Endodermal cell (in vitro differentiated cells): ENCODE results near the gene PKM. TPM values are rescaled to one million over a fixed set of nuclear protein-coding genes. Genes with fewer than 3 reads are reported as not detected.

Source experiments
- DNase-seq: peaks from one replicate; pipeline ENCODE4 v3.0.0-alpha.2; 2017
- H3K27ac ChIP-seq: 2 replicates; pipeline ENCODE4 v1.5.1; 2013; ENCODE audit warnings: mild to moderate bottlenecking, low read depth, low read length, moderate library complexity
- H3K27me3 ChIP-seq: 2 replicates; pipeline ENCODE4 v1.6.1; 2013; ENCODE audit warnings: mild to moderate bottlenecking, low read length, moderate library complexity; ENCODE audit not compliant: insufficient read depth, control insufficient read depth, poor library complexity, severe bottlenecking
- H3K36me3 ChIP-seq: 2 replicates; pipeline ENCODE4 v1.7.0; 2013; ENCODE audit warnings: mild to moderate bottlenecking, low read length, moderate library complexity; ENCODE audit not compliant: control insufficient read depth, insufficient read depth
- H3K4me1 ChIP-seq: one replicate; pipeline ENCODE4 v1.7.0; 2013; ENCODE audit warnings: low read length; ENCODE audit not compliant: control insufficient read depth, insufficient read depth
- H3K4me3 ChIP-seq: 2 replicates; pipeline ENCODE4 v1.5.1; 2013; ENCODE audit warnings: mild to moderate bottlenecking, low read length, moderate library complexity
- H3K9ac ChIP-seq: 2 replicates; pipeline ENCODE4 v1.6.1; 2013; ENCODE audit warnings: mild to moderate bottlenecking, low read length, moderate library complexity; ENCODE audit not compliant: poor library complexity, severe bottlenecking; ENCODE audit errors: extremely low read depth
- H3K9me3 ChIP-seq: 2 replicates; pipeline ENCODE4 v1.6.1; 2013; ENCODE audit warnings: mild to moderate bottlenecking, low read length, moderate library complexity; ENCODE audit not compliant: control insufficient read depth
- H3K27ac Mint-ChIP-seq: 2 replicates; pipeline ENCODE4 v1.8.0; 2020; ENCODE audit warnings: mixed read lengths
- H3K27me3 Mint-ChIP-seq: 2 replicates; pipeline ENCODE4 v1.8.0; 2021; ENCODE audit warnings: mild to moderate bottlenecking, mixed read lengths; ENCODE audit not compliant: insufficient read depth
- H3K36me3 Mint-ChIP-seq: 2 replicates; pipeline ENCODE4 v1.8.0; 2020; ENCODE audit warnings: low read depth, mixed read lengths
- H3K4me1 Mint-ChIP-seq: 2 replicates; pipeline ENCODE4 v1.8.0; 2020; ENCODE audit warnings: mixed read lengths
- H3K4me3 Mint-ChIP-seq: 2 replicates; pipeline ENCODE4 v1.8.0; 2020; ENCODE audit warnings: mild to moderate bottlenecking, moderate library complexity, mixed read lengths
- H3K9me3 Mint-ChIP-seq: 2 replicates; pipeline ENCODE4 v1.8.0; 2020; ENCODE audit warnings: mild to moderate bottlenecking, mixed read lengths
- CTCF ChIP-seq: fragments of 200-600 bp; sonication (generic); conservative IDR thresholded peaks from 2 replicates; pipeline ENCODE4 v1.5.0; 2021; ENCODE audit warnings: antibody characterized with exemption, mild to moderate bottlenecking
- WGBS, 2 experiments: methylation state at CpG; one replicate each; pipeline versions ENCODE4 v1.1.5 to v1.1.7; 2013; ENCODE audit warnings: missing lambda C conversion rate in 2 of 2, mixed read lengths in 1 of 2; ENCODE audit not compliant: insufficient coverage in 1 of 2, insufficient read length in 1 of 2; 5-methylcytosine and 5-hydroxymethylcytosine counted together
- total RNA-seq, 2 donors: library from RNA; stranded (reverse); fragmentation: NEBNext Ultra II Directional in 1 of 2; extraction: Animal tissue kit (Norgen Biotek cat#: 25700) in 1 of 2; gene quantifications; 2 replicates in 1 of 2; 3 replicates in 1 of 2; pipeline ENCODE4 v1.2.1, GENCODE V29; 2021

Gene PKM
- total RNA-seq, 2 donors from 2014 or later, result 2,197 to 2,355 TPM

GRCh38 chr15:72202302-72202701 is 28.7 kb downstream of the PKM start:
- Mint-ChIP-seq H3K27me3 (peaks cover under 1% of the 10 kb centered on the region), H3K9me3 (no peaks in the 10 kb centered on the region), H3K4me1 (peaks cover 4% of the 10 kb centered on the region), H3K27ac (no peak overlapping the region), H3K36me3 (peaks cover 85% of the 10 kb centered on the region), H3K4me3 (no peak overlapping the region)
- H3K9ac ChIP-seq, result no peak overlapping the region
- no peaks in the 10 kb centered on the region for H3K27me3 ChIP-seq
- no peaks in the 10 kb centered on the region for H3K4me1 ChIP-seq
- H3K4me3 ChIP-seq, result no peak overlapping the region
- WGBS, 2 experiments, result 90 to 99% methylated on average over 13 of the region's 13 CpGs
- peak overlapping the region; percentile 42 for H3K27ac ChIP-seq
- peak; percentile 32 for TF ChIP-seq CTCF
- no peaks in the 10 kb centered on the region for H3K9me3 ChIP-seq
- peak; percentile 46 for DNase-seq
- peaks cover 90% of the 10 kb centered on the region for H3K36me3 ChIP-seq

- Mint-ChIP-seq H3K4me1 (peaks cover 4% of the 10 kb centered on the region), H3K36me3 (peaks cover 77% of the 10 kb centered on the region), H3K9me3 (no peaks in the 10 kb centered on the region), H3K27me3 (peaks cover 7% of the 10 kb centered on the region), H3K27ac (no peak overlapping the region), H3K4me3 (no peak overlapping the region)
- 87 to 90% methylated on average over 3 of the region's 3 CpGs for WGBS, 2 experiments
- TF ChIP-seq CTCF, result no peak
- Histone ChIP-seq H3K4me1 (no peaks in the 10 kb centered on the region), H3K4me3 (no peak overlapping the region), H3K27ac (no peak overlapping the region), H3K9me3 (no peaks in the 10 kb centered on the region), H3K27me3 (peaks cover 8% of the 10 kb centered on the region), H3K9ac (no peak overlapping the region), H3K36me3 (peaks cover 82% of the 10 kb centered on the region)
- peak; percentile 29 for DNase-seq
Measured at GRCh38 chr15:72201391-72201921, 29.5 kb downstream of the PKM start.

- Histone ChIP-seq H3K4me3 (no peak overlapping the region), H3K9me3 (no peaks in the 10 kb centered on the region), H3K27ac (no peak overlapping the region), H3K4me1 (no peaks in the 10 kb centered on the region), H3K36me3 (peaks cover 73% of the 10 kb centered on the region), H3K27me3 (peaks cover 9% of the 10 kb centered on the region), H3K9ac (no peak overlapping the region)
- H3K27ac Mint-ChIP-seq, result no peak overlapping the region
- WGBS, 2 experiments, result 89 to 96% methylated on average over 7 to 15 of the region's 15 CpGs
- peaks cover 4% of the 10 kb centered on the region for H3K4me1 Mint-ChIP-seq
- H3K27me3 Mint-ChIP-seq, result peaks cover 15% of the 10 kb centered on the region
- peak; percentile 47 for DNase-seq
- H3K9me3 Mint-ChIP-seq, result no peaks in the 10 kb centered on the region
- no peak overlapping the region for H3K4me3 Mint-ChIP-seq
- TF ChIP-seq CTCF, result no peak
- peaks cover 68% of the 10 kb centered on the region for H3K36me3 Mint-ChIP-seq
Measured at GRCh38 chr15:72200395-72201237, 30.4 kb downstream of the PKM start.
